PC-3 (cell line): ENCODE measurements around the gene MEGF9.
"Not testable (repeated sequence)": the region's sequence is repeated elsewhere in the genome, so short reads cannot be mapped to it uniquely, and the experiment has no call there.

Experiments used
- EZH2 ChIP-seq: fragments of 300-600 bp; sonication (generic); IDR thresholded peaks from one replicate; pipeline ENCODE4 v1.6.1; 2017; ENCODE audit warnings: antibody characterized with exemption, mild to moderate bottlenecking, low read length; ENCODE audit not compliant: unreplicated experiment
- TF ChIP-seq, protein P1 (sequence below): fragments of 300-600 bp; sonication (generic); conservative IDR thresholded peaks from 2 replicates; pipeline ENCODE4 v1.5.1; 2017; ENCODE audit warnings: antibody characterized with exemption, low read depth, mild to moderate bottlenecking, low read length

DNA sequence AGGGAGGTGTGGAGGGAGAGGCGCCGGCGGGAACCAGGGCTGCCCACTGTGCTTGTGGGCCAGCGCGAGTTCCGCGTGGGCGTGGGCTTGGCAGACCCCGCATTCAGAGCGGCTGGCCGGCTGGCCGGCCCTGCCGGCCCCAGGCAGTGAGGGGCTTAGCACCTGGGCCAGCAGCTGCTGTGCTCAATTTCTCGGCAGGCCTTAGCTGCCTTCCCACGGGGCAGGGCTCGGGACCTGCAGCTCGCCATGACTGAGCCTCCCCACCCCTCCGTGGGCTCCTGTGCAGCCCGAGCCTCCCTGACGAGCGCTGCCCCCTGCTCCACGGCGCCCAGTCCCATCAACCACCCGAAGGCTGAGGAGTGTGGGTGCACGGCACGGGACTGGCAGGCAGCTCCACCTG is 32.1 kb upstream of the MEGF9 start:
- TF ChIP-seq, protein P1, sequence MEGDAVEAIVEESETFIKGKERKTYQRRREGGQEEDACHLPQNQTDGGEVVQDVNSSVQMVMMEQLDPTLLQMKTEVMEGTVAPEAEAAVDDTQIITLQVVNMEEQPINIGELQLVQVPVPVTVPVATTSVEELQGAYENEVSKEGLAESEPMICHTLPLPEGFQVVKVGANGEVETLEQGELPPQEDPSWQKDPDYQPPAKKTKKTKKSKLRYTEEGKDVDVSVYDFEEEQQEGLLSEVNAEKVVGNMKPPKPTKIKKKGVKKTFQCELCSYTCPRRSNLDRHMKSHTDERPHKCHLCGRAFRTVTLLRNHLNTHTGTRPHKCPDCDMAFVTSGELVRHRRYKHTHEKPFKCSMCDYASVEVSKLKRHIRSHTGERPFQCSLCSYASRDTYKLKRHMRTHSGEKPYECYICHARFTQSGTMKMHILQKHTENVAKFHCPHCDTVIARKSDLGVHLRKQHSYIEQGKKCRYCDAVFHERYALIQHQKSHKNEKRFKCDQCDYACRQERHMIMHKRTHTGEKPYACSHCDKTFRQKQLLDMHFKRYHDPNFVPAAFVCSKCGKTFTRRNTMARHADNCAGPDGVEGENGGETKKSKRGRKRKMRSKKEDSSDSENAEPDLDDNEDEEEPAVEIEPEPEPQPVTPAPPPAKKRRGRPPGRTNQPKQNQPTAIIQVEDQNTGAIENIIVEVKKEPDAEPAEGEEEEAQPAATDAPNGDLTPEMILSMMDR: not testable (repeated sequence)
- not testable (repeated sequence) for TF ChIP-seq EZH2
